COR-L47 (cell line): ENCODE measurements around the gene ADAMTS14.

Experiments used
- DNase-seq: peaks from one replicate; lab custom pipeline; 2025; lab: John Stamatoyannopoulos, UW

ADAMTS14 gene

DNA sequence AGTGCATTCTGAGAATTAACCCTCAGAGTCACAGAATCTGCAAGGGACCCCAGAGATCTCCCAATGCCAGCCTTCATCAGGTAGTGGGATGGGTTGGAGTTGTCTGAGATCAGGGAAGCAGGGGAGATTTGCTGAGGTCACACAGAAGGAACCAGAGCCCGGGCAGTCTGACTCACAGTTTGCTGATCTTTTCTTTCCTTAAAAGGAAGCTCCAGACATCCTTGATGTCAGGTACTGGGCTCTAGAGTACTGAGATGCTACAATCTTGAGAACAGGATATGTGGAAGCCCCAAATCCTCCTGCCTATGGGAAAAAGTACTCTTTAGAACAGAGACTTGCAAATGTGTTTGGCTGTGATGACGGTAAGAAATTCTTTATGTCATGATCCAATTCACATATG, 112.2 kb downstream of the ADAMTS14 start:
- DNase-seq = no peak

DNA sequence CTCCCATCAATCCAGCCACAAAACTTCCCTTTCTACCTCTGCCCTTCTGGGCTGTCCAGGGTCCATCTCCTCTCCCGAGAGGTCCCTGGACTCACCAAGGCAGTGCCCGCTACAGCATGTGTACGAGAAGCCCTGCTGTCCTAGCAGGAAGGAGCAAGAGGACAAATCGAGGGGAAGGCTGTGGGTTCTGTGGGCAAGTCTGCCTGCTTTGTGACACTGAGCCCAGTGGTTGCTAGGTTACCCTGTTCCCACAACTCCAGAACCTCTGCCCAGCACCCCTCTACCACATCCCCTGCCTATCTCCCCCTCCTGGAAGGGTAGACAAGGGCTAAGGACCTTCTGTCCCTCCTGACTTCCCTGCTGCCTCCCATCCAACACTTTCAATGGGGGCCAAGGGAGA, 112.9 kb downstream of the ADAMTS14 start, which contains the start of gene TBATA:
TBATA (minus strand) TSS at position 188 of the 400 bp plus-strand sequence. CDS start 1,998 bp downstream, outside the sequence.
- no peak for DNase-seq

DNA sequence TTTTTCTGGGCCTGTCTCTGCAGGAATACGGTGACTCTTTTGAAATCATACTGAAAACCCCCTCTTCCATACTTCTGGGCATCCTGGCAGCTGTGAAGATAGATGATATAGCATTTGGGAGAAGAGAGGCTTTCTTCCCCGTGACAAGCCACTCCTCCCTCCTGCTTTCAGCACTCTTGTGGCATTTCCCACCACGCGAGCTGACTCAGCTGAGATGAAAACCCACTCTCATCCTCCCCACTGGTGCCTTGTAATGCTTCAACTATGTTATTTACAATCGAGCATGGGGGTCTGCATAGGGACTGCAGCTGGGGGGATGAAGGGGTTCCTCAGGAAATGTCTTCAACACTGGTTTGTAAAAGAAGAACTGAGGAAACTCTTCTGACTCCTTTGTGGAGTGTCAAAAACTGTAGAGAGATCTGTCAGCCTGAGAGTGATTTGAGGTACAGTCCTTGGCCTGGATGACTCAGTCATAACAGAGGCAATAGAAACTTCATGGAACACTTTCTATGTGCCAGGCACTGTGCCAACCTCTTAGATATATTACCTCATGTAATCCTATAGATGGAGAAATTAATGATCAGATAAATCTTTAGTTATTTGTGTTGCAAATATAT, 114.6 kb downstream of the ADAMTS14 start:
- no peak for DNase-seq

DNA sequence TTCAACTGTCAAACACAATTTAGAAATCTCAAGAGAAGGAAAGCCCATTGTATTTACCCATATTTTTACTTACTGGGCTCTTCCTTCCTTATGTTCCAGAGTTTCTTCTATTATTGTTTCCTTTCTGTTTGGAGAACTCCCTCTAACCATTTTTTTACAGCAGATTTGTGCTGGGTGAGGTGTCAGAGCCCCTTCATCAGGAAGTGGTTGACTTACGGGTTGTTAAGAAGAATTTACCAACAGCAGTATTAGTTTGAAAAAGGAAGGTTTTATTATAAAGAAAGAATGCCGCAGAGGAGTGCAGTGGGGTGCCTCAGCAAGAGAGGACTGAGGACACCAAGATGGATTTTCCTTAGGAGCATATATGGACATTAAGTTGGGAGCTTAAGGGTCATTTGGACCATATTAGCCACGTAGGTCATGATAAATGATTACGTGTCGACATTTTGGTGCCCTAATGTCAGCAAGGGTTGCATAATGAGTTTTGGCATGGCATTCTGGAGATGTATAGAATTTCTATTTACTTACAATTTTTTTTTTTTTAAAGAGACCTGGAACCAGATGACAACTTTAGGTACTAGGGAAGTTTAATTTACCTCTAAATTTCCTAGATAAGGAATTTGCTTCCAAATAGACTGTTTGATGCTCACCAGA, 119.2 kb downstream of the ADAMTS14 start:
- DNase-seq = no peak

DNA sequence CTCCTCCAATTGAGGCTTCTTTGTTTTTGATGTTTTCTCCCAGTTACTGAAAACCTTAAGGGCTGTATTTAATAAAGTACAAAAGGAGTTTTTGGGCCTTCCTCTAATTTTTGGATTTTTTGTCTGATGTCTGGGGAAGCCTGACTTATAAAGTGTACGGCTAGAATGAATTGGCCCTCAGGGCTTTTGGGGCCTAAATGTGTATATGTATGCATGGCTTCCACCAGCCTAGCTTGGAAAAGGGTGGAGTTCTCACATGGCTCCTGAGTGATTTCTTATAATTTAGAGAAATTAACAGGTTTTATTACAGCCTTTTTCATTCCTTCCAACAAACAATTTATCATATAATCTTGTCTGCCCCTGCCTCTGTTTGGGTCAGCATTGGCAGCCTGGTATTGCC, 123.3 kb downstream of the ADAMTS14 start:
- no peak for DNase-seq

DNA sequence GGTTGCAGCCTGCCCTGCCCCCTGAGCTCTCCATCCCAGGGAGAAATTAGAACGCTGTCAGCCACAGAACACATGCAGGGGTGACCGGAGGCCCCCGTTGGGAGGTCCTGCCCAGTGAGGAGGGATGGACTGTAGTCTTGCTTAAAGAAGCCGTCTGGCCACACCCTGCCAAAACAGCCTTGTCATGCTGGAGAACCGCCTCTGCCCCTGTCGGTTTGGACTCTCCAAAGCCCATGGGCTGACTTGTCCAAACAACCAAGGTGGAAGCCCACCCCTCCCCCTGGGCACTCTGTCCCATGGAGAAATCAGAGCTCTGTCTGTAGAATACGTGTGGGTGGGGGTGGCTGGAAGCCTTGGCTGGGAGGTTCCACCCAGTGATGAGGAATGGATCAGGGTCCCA, 125.5 kb downstream of the ADAMTS14 start:
- no peak for DNase-seq

DNA sequence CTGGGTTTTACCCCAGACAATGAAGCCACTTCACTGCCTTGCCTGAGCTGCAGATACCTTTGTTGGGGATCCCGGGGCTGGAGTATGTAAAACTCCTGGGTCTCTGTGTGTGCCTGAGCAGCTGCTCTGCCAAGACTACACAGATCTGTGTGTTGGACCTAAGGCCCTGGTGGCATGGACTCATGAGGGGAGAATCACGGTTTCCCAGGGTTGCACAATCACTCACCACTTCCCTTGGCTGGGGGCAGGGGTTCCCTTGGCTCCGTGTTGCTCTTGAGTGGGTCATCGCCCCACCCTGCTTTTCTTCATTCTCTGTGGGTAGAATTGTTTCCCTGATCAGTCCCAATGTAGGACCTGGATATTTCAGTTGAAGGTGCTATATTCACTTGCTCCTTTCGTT, 126.8 kb downstream of the ADAMTS14 start:
- no peak for DNase-seq

DNA sequence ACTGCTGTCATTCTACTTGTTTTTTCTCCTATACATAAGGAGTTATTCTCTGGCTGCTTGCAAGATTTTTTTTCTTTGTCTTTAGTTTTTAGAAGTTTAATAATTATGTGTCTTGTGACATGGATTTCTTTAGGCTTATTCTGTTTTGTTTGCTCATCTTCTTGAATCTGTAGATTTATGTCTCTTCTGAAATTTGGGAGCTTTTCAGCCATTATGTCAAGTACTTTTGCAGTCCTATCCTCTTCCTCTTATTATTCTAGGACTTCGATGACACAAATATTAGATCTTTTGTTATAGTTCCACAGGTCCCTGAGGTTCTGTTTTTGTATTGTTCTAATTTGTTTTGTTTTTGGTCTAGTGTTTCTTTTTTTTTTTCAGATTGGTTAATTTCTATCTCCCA, 129.5 kb downstream of the ADAMTS14 start:
- DNase-seq = no peak

DNA sequence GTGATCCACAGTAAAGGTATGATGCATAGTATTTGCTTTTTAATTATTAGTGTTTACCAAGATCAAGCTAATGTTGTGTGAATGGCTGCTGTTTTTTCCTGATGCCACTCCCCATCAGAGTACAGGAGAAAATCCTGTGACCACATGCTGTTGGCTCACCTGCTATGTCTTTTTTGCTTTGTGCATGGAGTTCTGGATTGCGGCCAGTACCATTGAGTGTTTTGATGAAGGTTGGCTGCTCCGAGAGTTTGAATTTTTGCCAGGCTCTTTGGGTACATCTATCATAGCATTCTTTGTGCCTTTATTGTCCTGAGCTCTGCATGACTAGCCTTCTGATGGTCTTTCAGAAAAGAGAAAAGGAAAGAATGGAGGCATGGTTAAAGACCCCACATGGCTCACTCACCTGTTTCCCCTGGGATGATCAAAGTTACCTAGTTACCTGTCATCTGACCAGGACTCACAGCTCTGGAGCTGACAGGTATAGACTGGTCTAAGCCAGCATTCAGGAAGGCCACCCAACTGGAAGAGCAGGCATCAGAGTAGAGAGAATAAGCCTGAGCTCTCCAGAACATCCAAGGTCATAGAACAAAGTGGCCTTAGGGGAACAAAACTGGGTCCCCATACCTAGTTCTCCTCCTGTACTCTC, 131.6 kb downstream of the ADAMTS14 start:
- peak; percentile 93 for DNase-seq

DNA sequence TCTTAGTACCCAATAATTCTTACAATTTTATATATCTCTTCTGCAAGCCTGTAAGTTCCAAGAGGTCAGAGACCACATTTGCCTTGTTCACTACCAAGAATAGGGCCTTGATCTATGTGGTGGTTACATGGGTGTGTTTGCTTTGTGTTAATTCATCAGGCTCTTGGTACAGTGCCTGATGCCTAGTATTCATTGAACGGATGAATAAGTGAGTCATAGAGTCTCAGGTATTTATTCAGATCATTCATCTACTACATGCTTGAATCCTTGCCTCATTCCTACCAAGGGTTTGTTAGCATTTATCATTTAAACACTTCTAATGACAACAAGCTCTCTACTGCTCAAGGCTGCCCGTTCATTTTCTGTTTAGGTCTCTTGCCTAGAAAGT, 132.1 kb downstream of the ADAMTS14 start:
- no peak for DNase-seq

DNA sequence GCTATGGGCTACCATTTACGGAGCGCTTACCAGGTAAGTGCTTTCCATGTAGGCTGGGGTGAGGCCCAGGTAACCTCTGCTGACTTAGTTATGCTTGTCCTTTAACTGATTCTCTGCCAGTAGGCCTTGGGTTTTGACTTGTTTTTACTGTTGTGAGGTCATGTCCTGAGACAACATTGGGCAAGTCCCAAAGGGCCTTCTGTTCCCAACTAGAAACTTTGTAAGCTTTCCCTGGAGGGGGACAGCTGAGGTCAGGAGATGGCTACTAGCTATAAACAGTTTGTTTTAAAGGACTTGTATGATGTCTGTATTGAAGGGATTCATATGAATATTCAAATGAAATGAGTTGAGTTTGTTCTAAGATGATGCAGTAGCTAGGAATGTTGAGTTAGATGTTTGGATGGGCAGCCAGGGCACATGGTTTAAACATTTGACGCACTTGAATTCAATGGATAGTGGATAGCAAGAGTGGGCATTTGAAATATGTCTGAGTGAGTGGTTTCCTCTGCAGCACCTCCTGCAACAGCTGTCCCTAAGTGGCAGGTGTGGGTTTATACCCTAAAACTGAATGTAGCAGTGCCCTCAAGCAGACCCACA, 133.4 kb downstream of the ADAMTS14 start:
- no peak for DNase-seq

DNA sequence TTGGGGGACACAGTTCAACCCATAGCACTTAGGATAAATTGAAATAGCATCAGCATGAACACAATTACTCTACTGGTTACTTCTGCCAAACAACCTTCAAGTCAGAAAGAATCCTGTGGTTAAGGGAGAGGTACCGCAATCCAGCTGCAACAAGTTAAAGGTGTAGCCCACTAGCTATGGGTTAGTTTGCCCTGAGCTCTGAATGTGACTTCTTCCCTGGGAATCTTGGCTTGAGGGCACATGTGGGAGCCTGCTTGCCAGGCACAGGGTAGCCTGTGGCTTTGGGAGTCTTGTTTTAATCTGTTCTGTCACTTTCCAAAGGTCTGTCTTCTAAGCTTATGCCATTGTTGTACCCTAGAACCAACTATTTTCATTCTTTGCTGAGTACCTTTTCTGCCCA, 134.5 kb downstream of the ADAMTS14 start:
- no peak for DNase-seq

DNA sequence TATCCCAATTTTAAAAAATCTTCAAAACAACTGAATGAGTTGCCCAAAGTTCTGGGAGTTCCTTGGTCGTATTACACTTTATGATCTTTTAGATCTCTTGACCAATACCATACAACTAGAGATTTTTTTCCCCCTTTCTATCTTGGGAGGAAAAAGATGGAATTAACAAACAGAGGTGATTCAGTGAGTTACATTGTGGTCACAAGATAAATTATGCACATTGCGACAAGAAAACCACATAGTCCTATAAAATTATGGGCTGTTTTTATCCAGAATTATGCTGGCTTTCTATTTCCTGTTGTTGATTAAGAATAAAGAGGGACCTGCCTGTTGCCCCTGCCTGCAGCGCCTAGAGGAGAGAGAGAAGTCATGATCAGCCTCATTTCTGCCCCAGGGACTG, 135.2 kb downstream of the ADAMTS14 start:
- DNase-seq = no peak

DNA sequence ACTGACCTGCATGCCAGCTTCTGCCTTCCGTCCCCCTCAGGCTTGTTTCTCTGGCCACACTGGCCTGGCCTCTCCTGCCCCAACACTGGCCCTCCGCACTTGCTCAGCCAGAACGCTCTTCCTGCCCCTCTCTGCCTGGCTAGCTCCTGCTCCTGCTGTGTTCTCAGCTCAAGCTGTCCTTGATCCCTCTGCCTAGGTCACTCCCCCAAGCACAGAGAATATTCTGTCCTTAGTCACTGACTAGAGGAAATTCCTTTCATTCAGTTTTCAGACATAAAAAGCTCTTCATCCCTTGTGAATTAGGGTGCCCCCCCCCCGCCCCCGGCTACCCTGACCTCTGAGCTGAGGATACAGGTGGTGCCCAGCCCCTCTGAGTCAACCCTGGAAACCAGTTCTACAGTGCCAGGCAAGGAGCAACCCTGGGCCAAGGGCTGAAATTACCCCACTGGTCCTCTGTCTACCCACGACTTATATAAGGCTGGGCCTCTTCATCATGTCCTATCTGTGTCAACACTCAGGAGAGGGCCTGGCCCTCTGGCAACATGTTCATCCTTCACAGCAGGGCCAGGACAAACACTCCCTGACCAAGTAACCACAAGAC, 136.8 kb downstream of the ADAMTS14 start:
- no peak for DNase-seq

DNA sequence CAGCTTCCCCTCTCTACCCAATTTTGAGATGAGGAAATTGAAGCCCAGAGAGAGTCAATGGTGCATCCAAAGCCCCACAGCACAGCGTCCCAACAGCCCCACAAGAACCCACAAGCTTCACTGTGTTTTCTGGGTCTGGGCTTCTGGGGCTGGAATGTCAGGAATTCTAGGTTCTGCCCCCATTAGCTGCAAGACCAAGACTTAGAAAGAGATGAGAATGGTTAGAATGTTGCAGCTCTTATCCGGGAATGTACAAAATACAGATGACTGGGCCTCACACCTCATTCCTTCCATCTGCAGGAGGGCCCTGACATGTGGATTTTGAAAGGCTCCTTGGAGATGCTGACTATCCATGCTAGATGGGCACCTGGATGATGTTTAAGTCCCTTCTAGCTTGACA, 137.4 kb downstream of the ADAMTS14 start:
- no peak for DNase-seq

DNA sequence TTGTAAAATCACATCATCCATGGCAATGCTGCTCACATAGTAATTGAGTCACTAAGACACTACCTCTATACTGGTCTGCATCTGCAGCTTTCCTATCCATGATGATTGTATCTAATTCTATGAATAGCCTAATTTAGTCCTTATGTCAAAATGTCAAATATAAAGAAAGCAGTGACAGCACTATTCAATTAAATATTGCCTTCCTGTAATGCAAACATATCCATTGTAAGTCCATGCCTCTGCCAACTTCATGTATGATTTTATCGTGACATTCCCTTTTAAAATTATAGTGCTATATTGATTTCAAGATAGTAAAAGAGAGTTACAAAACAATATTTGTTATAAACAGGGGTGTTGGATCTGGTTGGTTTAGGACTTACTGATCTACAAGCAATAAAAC, 138.7 kb downstream of the ADAMTS14 start:
- no peak for DNase-seq

DNA sequence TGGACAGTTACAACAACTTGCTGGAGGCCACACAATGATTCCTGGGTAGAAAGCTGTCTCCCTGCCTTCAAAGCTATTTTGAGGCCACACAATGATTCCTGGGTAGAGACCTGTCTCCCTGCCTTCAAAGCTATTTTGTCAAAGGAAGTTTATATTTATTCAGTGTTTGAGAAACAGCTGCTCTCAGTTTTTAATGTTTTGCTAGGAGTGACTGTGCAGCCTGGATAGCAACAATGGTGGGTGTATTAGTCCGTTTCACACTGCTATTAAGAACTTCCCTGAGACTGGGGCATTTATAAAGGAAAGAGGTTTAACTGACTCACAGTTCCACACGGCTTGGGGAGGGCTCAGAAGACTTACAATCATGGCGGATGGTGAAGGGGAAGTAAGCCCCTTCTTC, 139.6 kb downstream of the ADAMTS14 start:
- DNase-seq = no peak
